Osteocyte (in vitro differentiated cells): ENCODE measurements around the gene STRN. TPM values are rescaled to one million over a fixed set of nuclear protein-coding genes. Genes with fewer than 3 reads are reported as not detected.
"Not testable (repeated sequence)": the region's sequence is repeated elsewhere in the genome, so short reads cannot be mapped to it uniquely, and the experiment has no call there.

ENCODE experiments used
- DNase-seq: peaks from one replicate; pipeline ENCODE4 v3.0.0; 2021; ENCODE audit warnings: mixed read lengths; ENCODE audit not compliant: unreplicated experiment; ENCODE audit errors: extremely low spot score
- H3K27ac Mint-ChIP-seq: one replicate; pipeline ENCODE4 v1.8.0; 2021; ENCODE audit warnings: mild to moderate bottlenecking, mixed read lengths; ENCODE audit not compliant: unreplicated experiment
- H3K27me3 Mint-ChIP-seq: one replicate; pipeline ENCODE4 v1.8.0; 2021; ENCODE audit warnings: mixed read lengths; ENCODE audit not compliant: unreplicated experiment
- H3K36me3 Mint-ChIP-seq: one replicate; pipeline ENCODE4 v1.8.0; 2021; ENCODE audit warnings: mixed read lengths; ENCODE audit not compliant: unreplicated experiment
- H3K4me1 Mint-ChIP-seq: one replicate; pipeline ENCODE4 v1.8.0; 2021; ENCODE audit warnings: mixed read lengths; ENCODE audit not compliant: unreplicated experiment
- H3K4me3 Mint-ChIP-seq: one replicate; pipeline ENCODE4 v1.8.0; 2021; ENCODE audit warnings: mild to moderate bottlenecking, moderate library complexity, mixed read lengths; ENCODE audit not compliant: unreplicated experiment
- H3K9me3 Mint-ChIP-seq: one replicate; pipeline ENCODE4 v1.8.0; 2021; ENCODE audit warnings: mixed read lengths; ENCODE audit not compliant: unreplicated experiment
- CTCF ChIP-seq: fragments of 200-600 bp; sonication (generic); IDR thresholded peaks from 2 replicates; pipeline ENCODE4 v1.5.0; 2021; ENCODE audit warnings: antibody characterized with exemption, mild to moderate bottlenecking, moderate library complexity
- total RNA-seq: library from RNA; stranded (reverse); gene quantifications from 2 replicates; pipeline ENCODE4 v1.2.1, GENCODE V29; 2021

STRN gene
- total RNA-seq, 1 donor from 2014 or later = 27.2 TPM

- Mint-ChIP-seq H3K36me3 (peaks cover 45% of the 10 kb centered on the region), H3K9me3 (no peaks in the 10 kb centered on the region), H3K4me1 (no peaks in the 10 kb centered on the region), H3K27ac (no peak overlapping the region), H3K4me3 (no peak overlapping the region), H3K27me3 (no peaks in the 10 kb centered on the region)
- DNase-seq = no peak
- TF ChIP-seq CTCF = no peak
Measured at GRCh38 chr2:37000988-37001556, 34.7 kb upstream of the STRN start.

- Mint-ChIP-seq H3K27ac (no peak overlapping the region), H3K4me1 (no peaks in the 10 kb centered on the region), H3K36me3 (peaks cover 40% of the 10 kb centered on the region), H3K9me3 (no peaks in the 10 kb centered on the region), H3K27me3 (no peaks in the 10 kb centered on the region), H3K4me3 (no peak overlapping the region)
- no peak for TF ChIP-seq CTCF
- DNase-seq = no peak
Measured at GRCh38 chr2:37000318-37000717, 34.0 kb upstream of the STRN start.

- DNase-seq, H3K27me3 Mint-ChIP-seq, H3K4me1 Mint-ChIP-seq, H3K27ac Mint-ChIP-seq, H3K4me3 Mint-ChIP-seq, H3K9me3 Mint-ChIP-seq: not testable (repeated sequence)
- H3K36me3 Mint-ChIP-seq = peaks cover 32% of the 10 kb centered on the region
Measured at GRCh38 chr2:36999416-36999815, 33.1 kb upstream of the STRN start.

- DNase-seq = no peak
- H3K36me3 Mint-ChIP-seq = peaks cover 23% of the 10 kb centered on the region
- TF ChIP-seq CTCF = no peak
- H3K9me3 Mint-ChIP-seq = no peaks in the 10 kb centered on the region
- H3K27ac Mint-ChIP-seq = no peak overlapping the region
- no peaks in the 10 kb centered on the region for H3K4me1 Mint-ChIP-seq
- H3K4me3 Mint-ChIP-seq = no peak overlapping the region
- no peaks in the 10 kb centered on the region for H3K27me3 Mint-ChIP-seq
Measured at GRCh38 chr2:36993841-36994620, 27.7 kb upstream of the STRN start.

- Mint-ChIP-seq H3K4me1 (no peaks in the 10 kb centered on the region), H3K27ac (no peak overlapping the region), H3K4me3 (no peak overlapping the region), H3K36me3 (peaks cover 19% of the 10 kb centered on the region), H3K9me3 (no peaks in the 10 kb centered on the region), H3K27me3 (no peaks in the 10 kb centered on the region)
- no peak for TF ChIP-seq CTCF
- DNase-seq = no peak
Measured at GRCh38 chr2:36988008-36988407, 21.7 kb upstream of the STRN start.
